SK-N-SH treated with all-trans-retinoic acid at 6 μM for 48 hours (cell line): Measurements from ENCODE around the gene PERM1.

Experiments used
- CSDC2 ChIP-seq: fragments of 250-450 bp; sonication (Bioruptor Pico); IDR thresholded peaks from 2 replicates; pipeline ENCODE4 v1.5.0; 2020; ENCODE audit warnings: mild to moderate bottlenecking, moderate library complexity
- ZNF70 ChIP-seq: fragments of 450-650 bp; formaldehyde crosslinking; IDR thresholded peaks from 2 replicates; pipeline ENCODE4 v1.5.0; 2020; ENCODE audit warnings: mild to moderate bottlenecking, moderate library complexity

DNA sequence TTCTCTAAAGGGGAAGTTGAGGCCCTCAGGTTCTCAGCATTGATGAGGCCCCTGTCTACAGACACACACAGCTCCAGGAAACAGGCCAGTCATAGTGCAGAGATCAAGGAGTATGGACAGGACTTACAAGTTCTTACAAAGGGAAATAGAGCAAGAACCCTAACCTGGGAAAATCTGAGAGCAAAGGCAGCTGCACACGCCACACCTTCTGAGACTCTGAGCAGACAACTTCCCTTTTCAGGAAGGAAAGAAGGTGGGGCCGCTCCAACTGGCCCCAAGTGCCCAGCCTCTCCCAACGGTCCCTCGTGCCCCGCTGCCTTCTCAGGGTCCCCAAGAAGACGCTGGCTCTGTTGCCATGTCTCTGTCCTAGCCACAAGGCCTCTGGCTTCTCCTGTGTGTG lies 26.4 kb downstream of the PERM1 start:
- no peak for TF ChIP-seq CSDC2 (CRISPR knock-in tag)
- no peak for TF ChIP-seq ZNF70
